Measurements from ENCODE around the gene ODR4.

DNA sequence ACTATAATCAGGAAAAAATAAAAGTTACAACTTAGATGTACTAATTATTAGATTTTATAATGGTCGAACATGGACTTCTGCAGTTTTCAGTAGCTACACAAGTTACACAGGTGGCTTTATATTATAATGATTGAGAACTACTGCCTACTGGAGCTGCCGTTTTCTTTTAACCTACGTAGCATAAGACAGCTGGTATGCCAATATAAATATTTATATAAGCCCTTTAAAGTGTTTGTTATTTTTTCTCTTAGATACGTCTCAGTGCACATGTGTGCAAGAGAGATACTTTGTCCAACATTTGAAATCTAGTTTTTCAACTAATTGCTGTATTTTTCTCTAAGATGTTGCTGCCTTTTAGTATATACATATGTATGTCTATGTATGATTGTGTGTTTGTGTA, 42.9 kb downstream of the ODR4 start:
- TF ChIP-seq, protein P1, sequence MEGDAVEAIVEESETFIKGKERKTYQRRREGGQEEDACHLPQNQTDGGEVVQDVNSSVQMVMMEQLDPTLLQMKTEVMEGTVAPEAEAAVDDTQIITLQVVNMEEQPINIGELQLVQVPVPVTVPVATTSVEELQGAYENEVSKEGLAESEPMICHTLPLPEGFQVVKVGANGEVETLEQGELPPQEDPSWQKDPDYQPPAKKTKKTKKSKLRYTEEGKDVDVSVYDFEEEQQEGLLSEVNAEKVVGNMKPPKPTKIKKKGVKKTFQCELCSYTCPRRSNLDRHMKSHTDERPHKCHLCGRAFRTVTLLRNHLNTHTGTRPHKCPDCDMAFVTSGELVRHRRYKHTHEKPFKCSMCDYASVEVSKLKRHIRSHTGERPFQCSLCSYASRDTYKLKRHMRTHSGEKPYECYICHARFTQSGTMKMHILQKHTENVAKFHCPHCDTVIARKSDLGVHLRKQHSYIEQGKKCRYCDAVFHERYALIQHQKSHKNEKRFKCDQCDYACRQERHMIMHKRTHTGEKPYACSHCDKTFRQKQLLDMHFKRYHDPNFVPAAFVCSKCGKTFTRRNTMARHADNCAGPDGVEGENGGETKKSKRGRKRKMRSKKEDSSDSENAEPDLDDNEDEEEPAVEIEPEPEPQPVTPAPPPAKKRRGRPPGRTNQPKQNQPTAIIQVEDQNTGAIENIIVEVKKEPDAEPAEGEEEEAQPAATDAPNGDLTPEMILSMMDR (IDR thresholded peaks at IDR 0.05) = no peak
- no peak for TF ChIP-seq POLR2A (IDR thresholded peaks at IDR 0.05)

Measured in esophagus squamous epithelium (tissue), 4 donors.